HEK293 (cell line): ENCODE measurements around the gene PPP1R36.

Source experiments
- GLI4 ChIP-seq: fragments of 450-650 bp; formaldehyde crosslinking; IDR thresholded peaks from 2 replicates; pipeline ENCODE4 v1.5.1; 2016; ENCODE audit warnings: missing biosample characterization, missing genetic modification characterization
- HOXD13 ChIP-seq: sonication (generic); formaldehyde crosslinking; IDR thresholded peaks from 2 replicates; pipeline ENCODE4 v1.8.0; 2022; ENCODE audit warnings: missing genetic modification reagents, borderline replicate concordance
- KLF10 ChIP-seq: fragments of 450-650 bp; IDR thresholded peaks from 2 replicates; pipeline ENCODE4 v1.5.1; 2018; ENCODE audit warnings: missing biosample characterization, mild to moderate bottlenecking, missing genetic modification characterization
- KLF9 ChIP-seq: fragments of 450-650 bp; formaldehyde crosslinking; IDR thresholded peaks from 2 replicates; pipeline ENCODE4 v1.5.1; 2016; ENCODE audit warnings: missing biosample characterization, missing genetic modification characterization, low read depth
- PBX3 ChIP-seq: sonication (generic); formaldehyde crosslinking; IDR thresholded peaks from 2 replicates; pipeline ENCODE4 v1.8.1; 2022; ENCODE audit warnings: mild to moderate bottlenecking, moderate library complexity, missing genetic modification reagents
- YY1 ChIP-seq: fragments of 450-650 bp; formaldehyde crosslinking; IDR thresholded peaks from 2 replicates; pipeline ENCODE4 v1.5.1; 2018; ENCODE audit warnings: missing biosample characterization, missing genetic modification characterization
- ZBTB17 ChIP-seq: fragments of 450-650 bp; formaldehyde crosslinking; IDR thresholded peaks from 2 replicates; pipeline ENCODE4 v1.5.1; 2016; ENCODE audit warnings: missing biosample characterization, missing genetic modification characterization
- ZBTB20 ChIP-seq: fragments of 450-650 bp; formaldehyde crosslinking; IDR thresholded peaks from 2 replicates; pipeline ENCODE4 v1.5.1; 2016; ENCODE audit warnings: missing biosample characterization, missing genetic modification characterization
- ZBTB48 ChIP-seq: fragments of 450-650 bp; formaldehyde crosslinking; IDR thresholded peaks from 2 replicates; pipeline ENCODE4 v1.5.1; 2016; ENCODE audit warnings: missing biosample characterization, missing genetic modification characterization
- ZBTB8A ChIP-seq: fragments of 450-650 bp; formaldehyde crosslinking; IDR thresholded peaks from 2 replicates; pipeline ENCODE4 v1.5.1; 2016; ENCODE audit warnings: missing biosample characterization, missing genetic modification characterization
- ZFHX2 ChIP-seq: fragments of 450-650 bp; formaldehyde crosslinking; conservative IDR thresholded peaks from 2 replicates; pipeline ENCODE4 v1.5.1; 2016; ENCODE audit warnings: missing biosample characterization, missing genetic modification characterization
- ZFP37 ChIP-seq: fragments of 450-650 bp; formaldehyde crosslinking; IDR thresholded peaks from 2 replicates; pipeline ENCODE4 v1.5.1; 2016; ENCODE audit warnings: missing biosample characterization, missing genetic modification characterization
- ZNF146 ChIP-seq: fragments of 450-650 bp; formaldehyde crosslinking; IDR thresholded peaks from 2 replicates; pipeline ENCODE4 v1.5.1; 2016; ENCODE audit warnings: missing biosample characterization, missing genetic modification characterization
- ZNF24 ChIP-seq: fragments of 450-650 bp; formaldehyde crosslinking; IDR thresholded peaks from 2 replicates; pipeline ENCODE4 v1.5.1; 2016; ENCODE audit warnings: missing biosample characterization, missing genetic modification characterization
- ZNF292 ChIP-seq: fragments of 450-650 bp; formaldehyde crosslinking; IDR thresholded peaks from 2 replicates; pipeline ENCODE4 v1.5.1; 2016; ENCODE audit warnings: low read depth, missing biosample characterization, missing genetic modification characterization, borderline replicate concordance
- ZNF341 ChIP-seq: fragments of 450-650 bp; formaldehyde crosslinking; IDR thresholded peaks from 2 replicates; pipeline ENCODE4; 2016; ENCODE audit warnings: low read depth, missing biosample characterization, missing genetic modification characterization
- ZNF391 ChIP-seq: fragments of 450-650 bp; formaldehyde crosslinking; IDR thresholded peaks from 2 replicates; pipeline ENCODE4 v1.5.1; 2016; ENCODE audit warnings: low read depth, missing biosample characterization, missing genetic modification characterization, borderline replicate concordance
- ZNF548 ChIP-seq: fragments of 450-650 bp; formaldehyde crosslinking; IDR thresholded peaks from 2 replicates; pipeline ENCODE4 v1.5.1; 2016; ENCODE audit warnings: missing biosample characterization, missing genetic modification characterization
- ZNF561 ChIP-seq: fragments of 450-650 bp; IDR thresholded peaks from 2 replicates; pipeline ENCODE4 v1.5.1; 2018; ENCODE audit warnings: missing biosample characterization, missing genetic modification characterization, borderline replicate concordance
- ZNF645 ChIP-seq: fragments of 450-650 bp; formaldehyde crosslinking; IDR thresholded peaks from 2 replicates; pipeline ENCODE4; 2016; ENCODE audit warnings: missing biosample characterization, missing genetic modification characterization
- ZNF76 ChIP-seq: fragments of 450-650 bp; formaldehyde crosslinking; IDR thresholded peaks from 2 replicates; pipeline ENCODE4; 2016; ENCODE audit warnings: low read depth, missing biosample characterization, missing genetic modification characterization, borderline replicate concordance
- TF ChIP-seq, protein P1 (sequence below): fragments of 450-650 bp; formaldehyde crosslinking; conservative IDR thresholded peaks from 2 replicates; pipeline ENCODE4 v1.5.1; 2016; ENCODE audit warnings: low read depth, missing biosample characterization, missing genetic modification characterization
- TF ChIP-seq, protein P2 (sequence below): fragments of 450-650 bp; formaldehyde crosslinking; IDR thresholded peaks from 2 replicates; pipeline ENCODE4 v1.5.1; 2016; ENCODE audit warnings: missing biosample characterization, missing genetic modification characterization
- TF ChIP-seq, protein P3 (sequence below): fragments of 450-650 bp; formaldehyde crosslinking; IDR thresholded peaks from 2 replicates; pipeline ENCODE4 v1.5.1; 2016; ENCODE audit warnings: missing biosample characterization, missing genetic modification characterization

PPP1R36 gene

DNA sequence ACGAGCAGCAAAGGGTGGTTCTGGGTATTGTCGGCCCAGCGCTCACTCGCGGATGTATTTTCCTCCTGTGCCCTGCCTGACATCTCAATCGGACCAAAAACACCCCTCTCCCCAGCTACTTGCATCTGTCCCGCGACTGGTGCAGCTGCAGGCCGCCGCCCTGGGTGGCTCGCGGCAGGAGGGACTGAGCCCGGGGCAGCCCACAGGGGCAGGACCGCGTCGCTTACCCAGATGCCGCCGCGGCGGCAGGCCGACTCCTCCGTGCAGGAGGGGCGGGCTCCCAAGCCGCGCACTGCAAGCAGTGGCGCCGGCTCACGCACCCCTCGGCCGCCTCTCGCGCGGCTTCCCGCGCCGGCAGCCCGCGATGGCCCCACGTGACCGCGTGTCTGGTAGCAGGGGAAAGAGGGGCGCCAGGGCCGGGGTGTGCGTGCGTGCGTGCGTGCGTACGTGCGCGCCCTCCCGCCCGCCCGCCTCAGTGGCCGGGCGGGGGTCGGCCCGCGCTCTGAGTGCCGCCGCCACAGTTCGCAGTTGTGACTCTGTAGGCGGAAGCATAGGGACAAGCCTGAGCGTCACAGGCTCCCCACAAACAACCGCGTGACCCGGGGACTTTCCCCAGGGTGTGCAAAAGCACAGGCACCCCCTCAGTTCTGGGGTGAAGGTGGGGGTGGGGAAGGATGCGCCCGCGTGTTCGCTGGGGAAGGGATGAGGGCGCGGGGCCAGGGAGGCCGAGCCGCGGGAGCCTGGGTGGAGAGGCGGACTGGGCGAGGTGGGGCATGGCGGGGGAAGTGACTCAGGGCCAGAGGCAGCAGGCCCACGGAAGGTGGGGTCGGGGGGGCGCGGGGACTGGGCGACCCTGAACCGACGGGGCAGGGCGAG lies 46.1 kb upstream of the PPP1R36 start, which contains the start of gene ZBTB25 (continued):
- TF ChIP-seq PBX3 (CRISPR knock-in tag) (peak; percentile 85; the same call in 1 of the 2 replicates), ZBTB20 (tag by site-specific recombination) (peak; percentile 69), ZNF561 (tag by site-specific recombination) (peak; percentile 58; the same call in 1 of the 2 replicates), YY1 (tag by site-specific recombination) (peak; percentile 42; the same call in 1 of the 2 replicates), ZNF146 (tag by site-specific recombination) (0 out of 2 replicates have a peak, but pooled peaks have one; percentile 17), ZNF292 (no peak), ZNF548 (tag by site-specific recombination) (no peak), ZNF76 (peak; percentile 87), ZBTB48 (tag by site-specific recombination) (peak; percentile 62), ZFHX2 (peak; percentile 84), ZNF341 (tag by site-specific recombination) (peak; percentile 35; the same call in 1 of the 2 replicates), KLF9 (peak; percentile 44; the same call in 1 of the 2 replicates), ZBTB8A (tag by site-specific recombination) (peak; percentile 72), KLF10 (0 out of 2 replicates have a peak, but pooled peaks have one; percentile 39), ZNF645 (tag by site-specific recombination) (no peak), ZNF391 (tag by site-specific recombination) (peak; percentile 51; the same call in 1 of the 2 replicates), ZNF24 (tag by site-specific recombination) (0 out of 2 replicates have a peak, but pooled peaks have one; percentile 19), ZBTB17 (0 out of 2 replicates have a peak, but pooled peaks have one; percentile 5), GLI4 (tag by site-specific recombination) (peak; percentile 79; the same call in 1 of the 2 replicates), HOXD13 (CRISPR knock-in tag) (no peak), ZFP37 (tag by site-specific recombination) (peak; percentile 38; the same call in 1 of the 2 replicates)
- TF ChIP-seq, protein P1, sequence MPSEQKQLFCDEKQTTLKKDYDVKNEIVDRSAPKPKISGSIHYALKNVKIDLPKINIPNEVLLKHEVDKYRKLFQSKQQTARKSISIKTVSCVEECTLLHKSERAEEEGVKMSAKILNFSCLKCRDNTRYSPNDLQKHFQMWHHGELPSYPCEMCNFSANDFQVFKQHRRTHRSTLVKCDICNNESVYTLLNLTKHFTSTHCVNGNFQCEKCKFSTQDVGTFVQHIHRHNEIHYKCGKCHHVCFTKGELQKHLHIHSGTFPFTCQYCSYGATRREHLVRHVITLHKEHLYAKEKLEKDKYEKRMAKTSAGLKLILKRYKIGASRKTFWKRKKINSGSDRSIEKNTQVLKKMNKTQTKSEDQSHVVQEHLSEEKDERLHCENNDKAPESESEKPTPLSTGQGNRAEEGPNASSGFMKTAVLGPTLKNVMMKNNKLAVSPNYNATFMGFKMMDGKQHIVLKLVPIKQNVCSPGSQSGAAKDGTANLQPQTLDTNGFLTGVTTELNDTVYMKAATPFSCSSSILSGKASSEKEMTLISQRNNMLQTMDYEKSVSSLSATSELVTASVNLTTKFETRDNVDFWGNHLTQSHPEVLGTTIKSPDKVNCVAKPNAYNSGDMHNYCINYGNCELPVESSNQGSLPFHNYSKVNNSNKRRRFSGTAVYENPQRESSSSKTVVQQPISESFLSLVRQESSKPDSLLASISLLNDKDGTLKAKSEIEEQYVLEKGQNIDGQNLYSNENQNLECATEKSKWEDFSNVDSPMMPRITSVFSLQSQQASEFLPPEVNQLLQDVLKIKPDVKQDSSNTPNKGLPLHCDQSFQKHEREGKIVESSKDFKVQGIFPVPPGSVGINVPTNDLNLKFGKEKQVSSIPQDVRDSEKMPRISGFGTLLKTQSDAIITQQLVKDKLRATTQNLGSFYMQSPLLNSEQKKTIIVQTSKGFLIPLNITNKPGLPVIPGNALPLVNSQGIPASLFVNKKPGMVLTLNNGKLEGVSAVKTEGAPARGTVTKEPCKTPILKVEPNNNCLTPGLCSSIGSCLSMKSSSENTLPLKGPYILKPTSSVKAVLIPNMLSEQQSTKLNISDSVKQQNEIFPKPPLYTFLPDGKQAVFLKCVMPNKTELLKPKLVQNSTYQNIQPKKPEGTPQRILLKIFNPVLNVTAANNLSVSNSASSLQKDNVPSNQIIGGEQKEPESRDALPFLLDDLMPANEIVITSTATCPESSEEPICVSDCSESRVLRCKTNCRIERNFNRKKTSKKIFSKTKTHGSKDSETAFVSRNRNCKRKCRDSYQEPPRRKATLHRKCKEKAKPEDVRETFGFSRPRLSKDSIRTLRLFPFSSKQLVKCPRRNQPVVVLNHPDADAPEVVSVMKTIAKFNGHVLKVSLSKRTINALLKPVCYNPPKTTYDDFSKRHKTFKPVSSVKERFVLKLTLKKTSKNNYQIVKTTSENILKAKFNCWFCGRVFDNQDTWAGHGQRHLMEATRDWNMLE (tag by site-specific recombination) = no peak
- TF ChIP-seq, protein P2, sequence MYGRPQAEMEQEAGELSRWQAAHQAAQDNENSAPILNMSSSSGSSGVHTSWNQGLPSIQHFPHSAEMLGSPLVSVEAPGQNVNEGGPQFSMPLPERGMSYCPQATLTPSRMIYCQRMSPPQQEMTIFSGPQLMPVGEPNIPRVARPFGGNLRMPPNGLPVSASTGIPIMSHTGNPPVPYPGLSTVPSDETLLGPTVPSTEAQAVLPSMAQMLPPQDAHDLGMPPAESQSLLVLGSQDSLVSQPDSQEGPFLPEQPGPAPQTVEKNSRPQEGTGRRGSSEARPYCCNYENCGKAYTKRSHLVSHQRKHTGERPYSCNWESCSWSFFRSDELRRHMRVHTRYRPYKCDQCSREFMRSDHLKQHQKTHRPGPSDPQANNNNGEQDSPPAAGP (tag by site-specific recombination) = peak; percentile 87
- TF ChIP-seq, protein P3, sequence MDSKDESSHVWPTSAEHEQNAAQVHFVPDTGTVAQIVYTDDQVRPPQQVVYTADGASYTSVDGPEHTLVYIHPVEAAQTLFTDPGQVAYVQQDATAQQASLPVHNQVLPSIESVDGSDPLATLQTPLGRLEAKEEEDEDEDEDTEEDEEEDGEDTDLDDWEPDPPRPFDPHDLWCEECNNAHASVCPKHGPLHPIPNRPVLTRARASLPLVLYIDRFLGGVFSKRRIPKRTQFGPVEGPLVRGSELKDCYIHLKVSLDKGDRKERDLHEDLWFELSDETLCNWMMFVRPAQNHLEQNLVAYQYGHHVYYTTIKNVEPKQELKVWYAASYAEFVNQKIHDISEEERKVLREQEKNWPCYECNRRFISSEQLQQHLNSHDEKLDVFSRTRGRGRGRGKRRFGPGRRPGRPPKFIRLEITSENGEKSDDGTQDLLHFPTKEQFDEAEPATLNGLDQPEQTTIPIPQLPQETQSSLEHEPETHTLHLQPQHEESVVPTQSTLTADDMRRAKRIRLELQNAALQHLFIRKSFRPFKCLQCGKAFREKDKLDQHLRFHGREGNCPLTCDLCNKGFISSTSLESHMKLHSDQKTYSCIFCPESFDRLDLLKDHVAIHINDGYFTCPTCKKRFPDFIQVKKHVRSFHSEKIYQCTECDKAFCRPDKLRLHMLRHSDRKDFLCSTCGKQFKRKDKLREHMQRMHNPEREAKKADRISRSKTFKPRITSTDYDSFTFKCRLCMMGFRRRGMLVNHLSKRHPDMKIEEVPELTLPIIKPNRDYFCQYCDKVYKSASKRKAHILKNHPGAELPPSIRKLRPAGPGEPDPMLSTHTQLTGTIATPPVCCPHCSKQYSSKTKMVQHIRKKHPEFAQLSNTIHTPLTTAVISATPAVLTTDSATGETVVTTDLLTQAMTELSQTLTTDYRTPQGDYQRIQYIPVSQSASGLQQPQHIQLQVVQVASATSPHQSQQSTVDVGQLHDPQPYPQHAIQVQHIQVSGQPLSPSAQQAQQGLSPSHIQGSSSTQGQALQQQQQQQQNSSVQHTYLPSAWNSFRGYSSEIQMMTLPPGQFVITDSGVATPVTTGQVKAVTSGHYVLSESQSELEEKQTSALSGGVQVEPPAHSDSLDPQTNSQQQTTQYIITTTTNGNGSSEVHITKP (tag by site-specific recombination) = peak; percentile 94
